PC-9 (cell line): Measurements from ENCODE around the gene PFKFB3. TPM values are rescaled to one million over a fixed set of nuclear protein-coding genes. Genes with fewer than 3 reads are reported as not detected.
A peak's percentile ranks its signal among the peaks of the same experiment; 100 is the strongest.

Experiments
- BruUV-seq: library from RNA; stranded (reverse); fragments of 400-500 nt; replicated peaks from 2 replicates; lab custom pipeline; 2021; lab: Mats Ljungman, UMichigan
- CTCF ChIA-PET: fragments of 300-600 bp; sonication (Branson Sonifier 250); formaldehyde crosslinking; loops from one replicate; lab custom pipeline; 2022; ENCODE audit warnings: antibody characterized with exemption; lab: Charles Lee
- POLR2A ChIA-PET: fragments of 300-600 bp; sonication (Branson Sonifier 250); formaldehyde crosslinking; loops from one replicate; lab custom pipeline; 2022; ENCODE audit warnings: antibody characterized with exemption; ENCODE audit not compliant: unreplicated experiment; lab: Charles Lee
- DNase-seq, 2 experiments: peaks; one replicate each; pipeline versions ENCODE4 v3.0.0 to v3.0.0-alpha.2; 2015 to 2022; ENCODE audit warnings: mixed read lengths in 1 of 2
- H2AFZ ChIP-seq: fragments of 200-600 bp; sonication (generic); 2 replicates; pipeline ENCODE4 v1.8.1; 2017; ENCODE audit warnings: antibody characterized with exemption
- H3F3A ChIP-seq: fragments of 200-600 bp; sonication (generic); 2 replicates; pipeline ENCODE4 v1.8.1; 2017; ENCODE audit warnings: antibody characterized with exemption, mild to moderate bottlenecking, low read depth; ENCODE audit not compliant: insufficient read depth
- H3K27ac ChIP-seq: fragments of 200-600 bp; sonication (generic); 2 replicates; pipeline ENCODE4 v1.6.1; 2016; ENCODE audit warnings: mixed run types
- H3K27me3 ChIP-seq: fragments of 200-600 bp; sonication (generic); 2 replicates; pipeline ENCODE4 v1.6.1; 2016; ENCODE audit warnings: low read depth, mixed run types; ENCODE audit not compliant: insufficient read depth
- H3K36me3 ChIP-seq: fragments of 200-600 bp; sonication (generic); 2 replicates; pipeline ENCODE4 v1.6.1; 2016; ENCODE audit warnings: low read depth, mixed run types
- H3K4me1 ChIP-seq: fragments of 200-600 bp; sonication (generic); replicated peaks from 2 replicates; pipeline ENCODE4 v1.6.1; 2016; ENCODE audit warnings: mixed run types; ENCODE audit not compliant: insufficient read depth
- H3K4me2 ChIP-seq: fragments of 200-600 bp; sonication (generic); 2 replicates; pipeline ENCODE4 v1.6.1; 2017; ENCODE audit warnings: mixed run types
- H3K4me3 ChIP-seq: fragments of 200-600 bp; sonication (generic); 2 replicates; pipeline ENCODE4 v1.6.1; 2016; ENCODE audit warnings: mixed run types
- H3K79me2 ChIP-seq: fragments of 200-600 bp; sonication (generic); 2 replicates; pipeline ENCODE4 v1.6.1; 2017; ENCODE audit warnings: low read depth, mixed run types
- H3K9me2 ChIP-seq: fragments of 200-600 bp; sonication (generic); 2 replicates; pipeline ENCODE4 v1.8.1; 2017; ENCODE audit warnings: mild to moderate bottlenecking; ENCODE audit not compliant: insufficient read depth
- H3K9me3 ChIP-seq: fragments of 200-600 bp; sonication (generic); 2 replicates; pipeline ENCODE4 v1.8.1; 2016; ENCODE audit warnings: low read depth; ENCODE audit not compliant: insufficient read depth
- H4K20me1 ChIP-seq: fragments of 200-600 bp; sonication (generic); 2 replicates; pipeline ENCODE4 v1.8.1; 2017; ENCODE audit not compliant: insufficient read depth
- EZH2 ChIP-seq: fragments of 200-600 bp; sonication (generic); IDR thresholded peaks from 2 replicates; pipeline ENCODE4 v1.8.0; 2017; ENCODE audit warnings: antibody characterized with exemption, low read depth
- intact Hi-C: fragments of 100-400 bp; cut with micrococcal nuclease; formaldehyde crosslinking; loops from one replicate; pipeline ENCODE4 v1.10.0; 2022; ENCODE audit not compliant: unreplicated experiment
- total RNA-seq: library from RNA; stranded (reverse); gene quantifications from 2 replicates; pipeline ENCODE4 v1.2.3, GENCODE V29; 2021
- TF ChIP-seq, protein P1 (sequence below): fragments of 200-600 bp; sonication (generic); conservative IDR thresholded peaks from 2 replicates; pipeline ENCODE4 v1.6.1; 2017; ENCODE audit warnings: mixed run types, antibody characterized with exemption, mild to moderate bottlenecking, moderate library complexity

The PFKFB3 gene
- total RNA-seq, 1 experiment from 2014 or later, result 37.8 TPM

DNA sequence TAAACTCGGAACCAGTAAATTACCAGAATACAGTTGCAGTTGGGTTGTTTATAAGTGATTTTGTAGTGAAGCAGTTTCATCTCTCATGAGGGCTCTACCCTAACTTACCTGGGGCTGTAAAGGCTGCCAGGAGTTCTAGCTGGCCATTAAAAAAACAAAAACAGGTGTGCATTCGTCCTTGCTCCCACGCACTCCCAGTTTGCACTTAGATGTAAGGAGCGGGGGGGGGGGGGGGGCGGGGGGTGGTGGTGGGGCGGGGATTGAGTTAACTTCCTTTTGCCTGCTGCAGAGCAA, 2.3 kb upstream of the PFKFB3 start:
- no TSS peak for BruUV-seq
- no peaks in the 10 kb centered on the region for H3K9me2 ChIP-seq
- no peak overlapping the region for H3K4me3 ChIP-seq
- H3K27ac ChIP-seq, result no peak overlapping the region
- ChIA-PET POLR2A (no interaction called here), CTCF (no interaction called here)
- no peak for DNase-seq
- H3K4me1 ChIP-seq, result peaks cover 14% of the 10 kb centered on the region; the same call in 1 of the 2 replicates
- no peaks in the 10 kb centered on the region for H3K9me3 ChIP-seq
- peaks cover 10% of the 10 kb centered on the region for H4K20me1 ChIP-seq
- no peak overlapping the region for H2AFZ ChIP-seq
- H3K79me2 ChIP-seq, result peaks cover 11% of the 10 kb centered on the region
- H3K27me3 ChIP-seq, result no peaks in the 10 kb centered on the region
- H3F3A ChIP-seq, result peaks cover 6% of the 10 kb centered on the region
- no peak overlapping the region; the same call in 1 of the 2 replicates for H3K4me2 ChIP-seq
- intact Hi-C loops, result loop anchor here (5.0 to 10.0 kb wide), 3 partner anchors 77 to 464 kb away; no protein-coding TSS in a partner anchor
- TF ChIP-seq, protein P1, sequence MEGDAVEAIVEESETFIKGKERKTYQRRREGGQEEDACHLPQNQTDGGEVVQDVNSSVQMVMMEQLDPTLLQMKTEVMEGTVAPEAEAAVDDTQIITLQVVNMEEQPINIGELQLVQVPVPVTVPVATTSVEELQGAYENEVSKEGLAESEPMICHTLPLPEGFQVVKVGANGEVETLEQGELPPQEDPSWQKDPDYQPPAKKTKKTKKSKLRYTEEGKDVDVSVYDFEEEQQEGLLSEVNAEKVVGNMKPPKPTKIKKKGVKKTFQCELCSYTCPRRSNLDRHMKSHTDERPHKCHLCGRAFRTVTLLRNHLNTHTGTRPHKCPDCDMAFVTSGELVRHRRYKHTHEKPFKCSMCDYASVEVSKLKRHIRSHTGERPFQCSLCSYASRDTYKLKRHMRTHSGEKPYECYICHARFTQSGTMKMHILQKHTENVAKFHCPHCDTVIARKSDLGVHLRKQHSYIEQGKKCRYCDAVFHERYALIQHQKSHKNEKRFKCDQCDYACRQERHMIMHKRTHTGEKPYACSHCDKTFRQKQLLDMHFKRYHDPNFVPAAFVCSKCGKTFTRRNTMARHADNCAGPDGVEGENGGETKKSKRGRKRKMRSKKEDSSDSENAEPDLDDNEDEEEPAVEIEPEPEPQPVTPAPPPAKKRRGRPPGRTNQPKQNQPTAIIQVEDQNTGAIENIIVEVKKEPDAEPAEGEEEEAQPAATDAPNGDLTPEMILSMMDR, result no peak
- TF ChIP-seq EZH2, result no peak
- no peaks in the 10 kb centered on the region for H3K36me3 ChIP-seq

DNA sequence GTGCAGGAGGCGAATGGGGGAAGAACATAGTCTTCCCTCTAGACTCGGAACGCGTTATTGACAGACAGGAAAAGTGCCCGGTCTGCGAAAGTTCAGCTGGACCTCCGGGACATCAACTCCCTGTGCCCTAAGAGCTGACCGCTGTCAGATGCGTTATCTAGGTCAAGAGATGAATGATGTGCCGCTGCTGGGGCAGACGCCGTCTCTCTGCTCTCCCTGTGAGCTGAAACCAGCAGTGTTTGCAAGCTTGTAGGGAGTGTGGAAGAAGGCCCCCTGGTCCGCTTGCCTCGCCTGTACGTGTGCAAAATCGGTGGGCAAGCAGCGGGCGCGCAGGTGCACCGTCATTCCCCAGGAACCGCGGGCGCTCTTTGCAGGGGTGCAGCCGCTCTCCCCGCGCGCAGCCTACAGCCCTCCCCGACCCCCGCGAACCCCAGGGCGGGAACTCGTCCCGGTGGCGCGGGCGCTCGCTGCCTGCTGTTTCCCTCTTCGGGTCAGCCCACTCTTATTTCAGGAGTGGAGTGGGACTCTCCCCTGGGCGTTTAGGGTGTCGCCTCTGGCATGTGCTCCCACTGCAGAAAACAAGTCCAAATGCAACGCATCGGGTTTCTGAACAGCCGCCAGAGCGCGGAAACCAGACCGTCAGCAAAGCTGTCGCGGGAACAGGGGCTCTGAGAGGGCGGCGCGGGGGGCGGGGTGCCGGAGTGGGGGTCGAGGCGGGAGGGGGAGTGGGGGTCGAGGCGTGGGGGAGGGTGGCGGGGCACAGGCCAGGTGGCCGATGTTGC, 1.8 kb upstream of the PFKFB3 start:
- intact Hi-C loops, result loop anchor here (5.0 to 10.0 kb wide), 3 partner anchors 76 to 464 kb away; no protein-coding TSS in a partner anchor
- Histone ChIP-seq H3K4me1 (peaks cover 14% of the 10 kb centered on the region; the same call in 1 of the 2 replicates), H3K27ac (no peak overlapping the region), H2AFZ (no peak overlapping the region), H3K9me2 (no peaks in the 10 kb centered on the region), H3K36me3 (no peaks in the 10 kb centered on the region), H3K9me3 (no peaks in the 10 kb centered on the region), H3K79me2 (peaks cover 11% of the 10 kb centered on the region), H4K20me1 (peaks cover 11% of the 10 kb centered on the region), H3K4me3 (peak overlapping the region; percentile 51; the same call in 1 of the 2 replicates), H3F3A (peaks cover 6% of the 10 kb centered on the region), H3K4me2 (peak overlapping the region; percentile 91), H3K27me3 (no peaks in the 10 kb centered on the region)
- ChIA-PET CTCF (no interaction called here), POLR2A (interaction anchor here (0.6 kb wide), 1 partner anchor 126 kb away, joined by 5 read pairs; no protein-coding TSS in a partner anchor)
- no TSS peak for BruUV-seq
- no peak for TF ChIP-seq EZH2
- TF ChIP-seq, protein P1, result no peak
- peak in 1 of 2 experiments; percentile 24 for DNase-seq

DNA sequence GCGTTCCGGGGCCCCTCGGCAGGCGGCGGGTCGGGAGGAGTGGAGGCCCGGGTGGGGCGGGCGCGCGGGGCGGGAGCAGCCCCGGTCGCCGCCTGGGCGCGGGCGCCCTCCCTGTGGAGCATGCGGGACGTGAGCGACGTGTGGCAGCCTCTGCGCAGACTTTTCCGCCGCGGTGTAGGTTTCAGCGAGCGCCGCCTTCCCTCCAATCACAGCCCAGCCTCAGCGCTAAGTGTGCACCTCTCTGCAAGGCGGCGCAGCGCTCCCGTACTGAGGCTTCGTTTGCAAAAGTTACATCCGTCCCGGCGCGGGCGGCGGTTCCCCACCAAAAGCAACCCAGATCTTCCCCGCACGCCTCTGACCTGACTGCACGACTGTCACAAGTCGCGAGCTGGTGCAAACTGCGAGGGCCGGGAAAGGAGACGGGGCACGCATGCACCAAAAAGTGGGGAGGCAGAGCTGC, 1.2 kb upstream of the PFKFB3 start:
- POLR2A ChIA-PET, result interaction anchor here (0.6 kb wide), 1 partner anchor 126 kb away, joined by 5 read pairs; no protein-coding TSS in a partner anchor
- intact Hi-C loops, result loop anchor here (5.0 to 10.0 kb wide), 3 partner anchors 76 to 463 kb away; no protein-coding TSS in a partner anchor
- peak; percentile 54 to 59 for DNase-seq

More for the DNA sequence above, 1.2 kb upstream of the PFKFB3 start:
- peaks cover 14% of the 10 kb centered on the region; the same call in 1 of the 2 replicates for H3K4me1 ChIP-seq
- peaks cover 11% of the 10 kb centered on the region for H3K79me2 ChIP-seq
- H4K20me1 ChIP-seq, result peaks cover 11% of the 10 kb centered on the region
- CTCF ChIA-PET, result interaction anchor here (0.6 to 1.7 kb wide), 4 partner anchors 49 to 205 kb away, joined by 3 to 34 read pairs (median 6); no protein-coding TSS in a partner anchor
- peak overlapping the region; percentile 90; the same call in 1 of the 2 replicates for H3K4me3 ChIP-seq
- H3K36me3 ChIP-seq, result no peaks in the 10 kb centered on the region
- no peak overlapping the region for H2AFZ ChIP-seq
- TF ChIP-seq EZH2, result no peak
- TF ChIP-seq, protein P1, result no peak
- no TSS peak for BruUV-seq
- no peaks in the 10 kb centered on the region for H3K9me2 ChIP-seq
- H3F3A ChIP-seq, result peaks cover 6% of the 10 kb centered on the region
- no peaks in the 10 kb centered on the region for H3K27me3 ChIP-seq
- H3K27ac ChIP-seq, result no peak overlapping the region
- H3K4me2 ChIP-seq, result peak overlapping the region; percentile 91
- no peaks in the 10 kb centered on the region for H3K9me3 ChIP-seq
